SK-N-SH treated with all-trans-retinoic acid at 6 μM for 48 hours (cell line): ENCODE measurements around the gene LY9.

Experiments
- CSDC2 ChIP-seq: fragments of 250-450 bp; sonication (Bioruptor Pico); IDR thresholded peaks from 2 replicates; pipeline ENCODE4 v1.5.0; 2020; ENCODE audit warnings: mild to moderate bottlenecking, moderate library complexity
- ISL1 ChIP-seq: fragments of 250-450 bp; sonication (Bioruptor Pico); IDR thresholded peaks from 2 replicates; pipeline ENCODE4 v2.1.2; 2022; ENCODE audit warnings: mild to moderate bottlenecking, moderate library complexity
- PPARA ChIP-seq: fragments of 250-450 bp; sonication (Bioruptor Pico); IDR thresholded peaks from 2 replicates; pipeline ENCODE4 v1.5.0; 2020; ENCODE audit warnings: mild to moderate bottlenecking, borderline replicate concordance
- RARB ChIP-seq: fragments of 250-450 bp; sonication (Bioruptor Pico); IDR thresholded peaks from 2 replicates; pipeline ENCODE4 v1.8.0; 2021; ENCODE audit warnings: mild to moderate bottlenecking, moderate library complexity
- SNAI2 ChIP-seq: fragments of 250-450 bp; sonication (Bioruptor Pico); IDR thresholded peaks from 2 replicates; pipeline ENCODE4 v1.5.0; 2020; ENCODE audit warnings: mild to moderate bottlenecking, moderate library complexity
- ZC3H10 ChIP-seq: fragments of 250-450 bp; sonication (Bioruptor Pico); IDR thresholded peaks from 2 replicates; pipeline ENCODE4 v1.5.1; 2021; ENCODE audit warnings: mild to moderate bottlenecking, moderate library complexity
- ZNF8 ChIP-seq: fragments of 450-650 bp; formaldehyde crosslinking; IDR thresholded peaks from 2 replicates; pipeline ENCODE4 v1.5.0; 2020; ENCODE audit warnings: mild to moderate bottlenecking, moderate library complexity
- TF ChIP-seq, protein P1 (sequence below): fragments of 250-450 bp; sonication (Bioruptor Pico); IDR thresholded peaks from 2 replicates; pipeline ENCODE4 v1.5.1; 2021; ENCODE audit warnings: mild to moderate bottlenecking, moderate library complexity
- TF ChIP-seq, protein P2 (sequence below): fragments of 250-450 bp; sonication (Bioruptor Pico); IDR thresholded peaks from 2 replicates; pipeline ENCODE4 v1.8.0; 2020; ENCODE audit warnings: mild to moderate bottlenecking, moderate library complexity, borderline replicate concordance
- TF ChIP-seq, protein P3 (sequence below): fragments of 250-450 bp; sonication (Bioruptor Pico); IDR thresholded peaks from 2 replicates; pipeline ENCODE4 v1.8.0; 2021; ENCODE audit warnings: low read depth, mild to moderate bottlenecking, moderate library complexity, borderline replicate concordance
- TF ChIP-seq, protein P4 (sequence below): fragments of 250-450 bp; sonication (Bioruptor Pico); IDR thresholded peaks from 2 replicates; pipeline ENCODE4 v1.5.1; 2020; ENCODE audit warnings: low read depth, mild to moderate bottlenecking, moderate library complexity

DNA sequence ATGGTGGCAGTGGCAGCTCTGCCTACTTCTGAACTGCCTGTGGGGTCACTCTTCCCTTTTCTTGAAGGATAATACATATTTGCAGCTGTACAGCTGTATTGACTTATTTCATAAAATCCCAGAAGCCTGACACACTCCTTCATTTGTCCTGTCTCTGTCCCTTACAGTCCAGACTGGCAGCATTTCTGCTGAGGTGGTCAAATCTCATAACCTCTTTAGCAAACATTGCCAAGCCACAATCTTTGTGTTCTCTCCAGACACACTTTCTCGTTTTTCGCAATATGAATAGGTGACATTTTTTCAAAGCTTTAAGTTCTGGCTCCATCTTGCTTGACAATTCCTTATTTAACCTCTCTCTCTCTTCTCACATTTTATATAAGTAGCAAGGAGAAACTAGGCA lies 15.2 kb downstream of the LY9 start:
- TF ChIP-seq ZC3H10 = no peak
- no peak for TF ChIP-seq ISL1 (CRISPR knock-in tag)
- TF ChIP-seq, protein P1, sequence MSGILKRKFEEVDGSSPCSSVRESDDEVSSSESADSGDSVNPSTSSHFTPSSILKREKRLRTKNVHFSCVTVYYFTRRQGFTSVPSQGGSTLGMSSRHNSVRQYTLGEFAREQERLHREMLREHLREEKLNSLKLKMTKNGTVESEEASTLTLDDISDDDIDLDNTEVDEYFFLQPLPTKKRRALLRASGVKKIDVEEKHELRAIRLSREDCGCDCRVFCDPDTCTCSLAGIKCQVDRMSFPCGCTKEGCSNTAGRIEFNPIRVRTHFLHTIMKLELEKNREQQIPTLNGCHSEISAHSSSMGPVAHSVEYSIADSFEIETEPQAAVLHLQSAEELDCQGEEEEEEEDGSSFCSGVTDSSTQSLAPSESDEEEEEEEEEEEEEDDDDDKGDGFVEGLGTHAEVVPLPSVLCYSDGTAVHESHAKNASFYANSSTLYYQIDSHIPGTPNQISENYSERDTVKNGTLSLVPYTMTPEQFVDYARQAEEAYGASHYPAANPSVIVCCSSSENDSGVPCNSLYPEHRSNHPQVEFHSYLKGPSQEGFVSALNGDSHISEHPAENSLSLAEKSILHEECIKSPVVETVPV (CRISPR knock-in tag) = no peak
- no peak for TF ChIP-seq PPARA (CRISPR knock-in tag)
- no peak for TF ChIP-seq CSDC2 (CRISPR knock-in tag)
- TF ChIP-seq SNAI2 (CRISPR knock-in tag) = no peak
- no peak for TF ChIP-seq ZNF8 (CRISPR knock-in tag)
- TF ChIP-seq, protein P2, sequence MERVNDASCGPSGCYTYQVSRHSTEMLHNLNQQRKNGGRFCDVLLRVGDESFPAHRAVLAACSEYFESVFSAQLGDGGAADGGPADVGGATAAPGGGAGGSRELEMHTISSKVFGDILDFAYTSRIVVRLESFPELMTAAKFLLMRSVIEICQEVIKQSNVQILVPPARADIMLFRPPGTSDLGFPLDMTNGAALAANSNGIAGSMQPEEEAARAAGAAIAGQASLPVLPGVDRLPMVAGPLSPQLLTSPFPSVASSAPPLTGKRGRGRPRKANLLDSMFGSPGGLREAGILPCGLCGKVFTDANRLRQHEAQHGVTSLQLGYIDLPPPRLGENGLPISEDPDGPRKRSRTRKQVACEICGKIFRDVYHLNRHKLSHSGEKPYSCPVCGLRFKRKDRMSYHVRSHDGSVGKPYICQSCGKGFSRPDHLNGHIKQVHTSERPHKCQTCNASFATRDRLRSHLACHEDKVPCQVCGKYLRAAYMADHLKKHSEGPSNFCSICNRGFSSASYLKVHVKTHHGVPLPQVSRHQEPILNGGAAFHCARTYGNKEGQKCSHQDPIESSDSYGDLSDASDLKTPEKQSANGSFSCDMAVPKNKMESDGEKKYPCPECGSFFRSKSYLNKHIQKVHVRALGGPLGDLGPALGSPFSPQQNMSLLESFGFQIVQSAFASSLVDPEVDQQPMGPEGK (CRISPR knock-in tag) = no peak
- TF ChIP-seq, protein P3, sequence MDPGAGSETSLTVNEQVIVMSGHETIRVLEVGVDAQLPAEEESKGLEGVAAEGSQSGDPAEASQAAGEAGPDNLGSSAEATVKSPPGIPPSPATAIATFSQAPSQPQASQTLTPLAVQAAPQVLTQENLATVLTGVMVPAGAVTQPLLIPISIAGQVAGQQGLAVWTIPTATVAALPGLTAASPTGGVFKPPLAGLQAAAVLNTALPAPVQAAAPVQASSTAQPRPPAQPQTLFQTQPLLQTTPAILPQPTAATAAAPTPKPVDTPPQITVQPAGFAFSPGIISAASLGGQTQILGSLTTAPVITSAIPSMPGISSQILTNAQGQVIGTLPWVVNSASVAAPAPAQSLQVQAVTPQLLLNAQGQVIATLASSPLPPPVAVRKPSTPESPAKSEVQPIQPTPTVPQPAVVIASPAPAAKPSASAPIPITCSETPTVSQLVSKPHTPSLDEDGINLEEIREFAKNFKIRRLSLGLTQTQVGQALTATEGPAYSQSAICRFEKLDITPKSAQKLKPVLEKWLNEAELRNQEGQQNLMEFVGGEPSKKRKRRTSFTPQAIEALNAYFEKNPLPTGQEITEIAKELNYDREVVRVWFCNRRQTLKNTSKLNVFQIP (CRISPR knock-in tag) = no peak
- no peak for TF ChIP-seq RARB (CRISPR knock-in tag)
- TF ChIP-seq, protein P4, sequence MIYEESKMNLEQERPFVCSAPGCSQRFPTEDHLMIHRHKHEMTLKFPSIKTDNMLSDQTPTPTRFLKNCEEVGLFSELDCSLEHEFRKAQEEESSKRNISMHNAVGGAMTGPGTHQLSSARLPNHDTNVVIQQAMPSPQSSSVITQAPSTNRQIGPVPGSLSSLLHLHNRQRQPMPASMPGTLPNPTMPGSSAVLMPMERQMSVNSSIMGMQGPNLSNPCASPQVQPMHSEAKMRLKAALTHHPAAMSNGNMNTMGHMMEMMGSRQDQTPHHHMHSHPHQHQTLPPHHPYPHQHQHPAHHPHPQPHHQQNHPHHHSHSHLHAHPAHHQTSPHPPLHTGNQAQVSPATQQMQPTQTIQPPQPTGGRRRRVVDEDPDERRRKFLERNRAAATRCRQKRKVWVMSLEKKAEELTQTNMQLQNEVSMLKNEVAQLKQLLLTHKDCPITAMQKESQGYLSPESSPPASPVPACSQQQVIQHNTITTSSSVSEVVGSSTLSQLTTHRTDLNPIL (CRISPR knock-in tag) = no peak
